Endometrium (tissue), 2 donors: ENCODE results near the gene RBM28.
"Not testable (repeated sequence)": the region's sequence is repeated elsewhere in the genome, so short reads cannot be mapped to it uniquely, and the experiment has no call there.

ENCODE experiments used
- FAIRE-seq: peaks from 2 replicates; lab custom pipeline; 2012; peaks lifted over from hg19 to GRCh38; lab: Jason Lieb, UNC
- donor health status: control.
- donor health status: control.

RBM28 gene

GRCh38 chr7:128350708-128351295, 7.1 kb upstream of the RBM28 start:
- no peak for FAIRE-seq

- no peak for FAIRE-seq
These were observed 5.7 kb upstream of the RBM28 start for GRCh38 chr7:128349466-128349825.

GRCh38 chr7:128347647-128348097, 4.0 kb upstream of the RBM28 start:
- FAIRE-seq = no peak

- FAIRE-seq = no peak
These were observed 695 bp upstream of the RBM28 start for GRCh38 chr7:128344431-128344774.

GRCh38 chr7:128341733-128342132, 2.0 kb downstream of the RBM28 start:
- no peak for FAIRE-seq

DNA sequence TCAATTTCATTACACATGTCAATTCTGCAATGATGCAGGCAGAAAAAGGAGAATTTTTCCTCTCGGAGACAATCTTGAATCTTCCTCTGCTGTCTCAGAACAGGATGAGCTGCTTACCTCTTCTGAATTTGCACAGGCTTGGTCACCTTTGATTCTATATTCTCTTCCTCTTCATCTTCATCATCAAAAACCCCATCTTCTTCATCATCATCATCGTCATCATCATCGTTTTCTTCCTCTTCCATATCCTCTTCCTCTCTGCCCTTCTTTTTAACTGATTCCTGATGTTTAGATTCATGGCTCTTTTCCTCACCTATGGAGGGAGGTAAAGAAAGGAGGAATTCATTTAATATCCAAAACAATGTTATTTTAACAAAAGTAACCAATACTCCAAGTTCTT, 8.0 kb downstream of the RBM28 start:
- no peak for FAIRE-seq

DNA sequence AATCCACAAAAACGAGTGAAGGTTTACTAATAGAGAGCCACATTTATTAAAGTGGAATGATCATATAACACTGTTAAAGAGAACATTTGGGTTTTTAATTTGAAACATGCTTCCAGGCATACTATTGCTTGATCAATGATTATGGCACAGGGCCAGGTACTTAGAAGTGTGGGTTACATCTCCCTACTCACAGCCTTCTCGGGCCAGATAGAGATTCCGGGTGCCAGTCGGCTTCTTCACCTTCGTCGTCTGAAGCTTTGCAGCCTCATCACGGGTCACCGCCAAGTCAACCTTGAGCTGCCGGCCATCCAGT, 19.4 kb downstream of the RBM28 start:
- FAIRE-seq = no peak

DNA sequence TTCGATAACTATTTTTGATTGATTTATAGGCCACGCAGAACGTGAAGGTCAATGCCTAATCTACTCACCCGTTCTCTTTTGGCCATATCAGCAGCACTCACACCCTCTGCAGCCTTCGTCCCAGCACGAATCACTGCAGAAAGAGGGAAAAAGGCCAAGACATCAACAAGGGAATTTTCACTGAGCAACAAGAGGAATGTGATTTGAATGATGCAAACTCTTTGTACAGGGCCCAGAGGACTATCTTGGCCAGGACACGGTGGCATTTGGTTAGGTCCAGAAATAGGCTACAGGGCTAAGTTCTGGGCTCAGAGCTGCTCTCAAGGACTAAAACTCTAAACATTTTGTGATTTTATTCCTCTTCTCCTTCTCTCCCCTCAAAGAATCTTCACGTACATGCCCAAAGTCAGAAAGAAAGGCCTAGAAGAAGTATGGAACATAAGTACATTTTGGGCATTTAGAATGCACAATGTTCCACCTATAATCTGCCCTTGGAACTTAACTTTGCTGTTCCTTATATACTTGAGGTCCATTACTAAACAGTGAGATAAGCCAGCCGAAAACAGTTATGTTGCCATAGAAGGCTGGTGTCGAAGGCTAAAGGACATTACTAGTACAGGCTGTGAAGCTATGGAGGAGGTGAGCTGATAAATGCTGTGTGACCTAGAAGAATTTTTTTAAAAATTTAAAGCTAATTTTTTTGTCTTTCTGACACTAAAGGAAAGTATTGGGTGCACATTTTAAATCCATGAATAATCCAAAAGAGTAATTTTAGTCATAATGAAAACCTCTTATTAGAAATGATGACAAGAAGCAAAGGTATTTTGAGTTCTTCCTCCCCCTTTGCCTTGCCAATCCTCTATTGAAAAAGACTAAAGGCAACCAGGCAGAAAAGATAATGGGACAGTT, 20.0 kb downstream of the RBM28 start:
- no peak for FAIRE-seq

DNA sequence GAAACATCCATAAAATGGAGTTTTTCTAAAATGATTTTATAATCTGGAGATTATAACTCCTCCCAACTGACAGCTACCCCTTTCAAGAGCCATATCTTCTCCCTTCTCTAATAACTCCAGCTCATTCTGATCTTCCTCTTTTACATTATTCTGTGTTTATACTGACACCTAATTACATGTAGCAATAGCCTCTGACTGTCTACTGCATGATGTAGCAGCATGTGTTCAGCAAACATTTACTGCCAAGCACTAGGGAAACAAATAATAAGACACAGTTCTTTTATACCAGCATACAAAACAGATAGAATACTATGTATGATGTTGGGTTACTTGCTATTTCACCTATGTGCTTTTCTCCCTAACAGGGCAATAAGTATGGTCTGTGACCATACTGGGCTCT, 20.7 kb downstream of the RBM28 start:
- FAIRE-seq = no peak

GRCh38 chr7:128322040-128322643, 21.6 kb downstream of the RBM28 start:
- no peak for FAIRE-seq

- no peak for FAIRE-seq
These were observed 22.7 kb downstream of the RBM28 start for GRCh38 chr7:128321044-128321422.

GRCh38 chr7:128318691-128319090, 25.0 kb downstream of the RBM28 start:
- no peak for FAIRE-seq

DNA sequence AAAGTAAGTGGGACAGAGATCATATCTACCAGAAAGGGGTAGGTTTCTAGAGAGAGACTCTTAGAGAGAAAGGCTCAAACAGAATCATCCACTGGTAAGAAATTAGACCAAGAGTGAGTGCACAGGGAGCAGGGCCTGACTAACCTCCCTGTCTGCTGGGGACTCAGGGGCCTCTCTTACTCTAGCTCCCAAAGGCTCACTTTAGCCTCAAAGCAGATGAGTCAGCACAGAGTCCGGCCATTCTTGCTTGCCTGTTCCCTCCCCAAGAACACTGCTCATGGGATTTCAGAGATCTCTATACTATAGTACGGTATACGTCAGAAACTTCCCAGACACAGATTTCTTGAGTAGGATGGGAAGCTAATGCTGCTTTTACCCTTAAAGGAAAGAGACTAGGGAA, 32.7 kb downstream of the RBM28 start:
- no peak for FAIRE-seq

DNA sequence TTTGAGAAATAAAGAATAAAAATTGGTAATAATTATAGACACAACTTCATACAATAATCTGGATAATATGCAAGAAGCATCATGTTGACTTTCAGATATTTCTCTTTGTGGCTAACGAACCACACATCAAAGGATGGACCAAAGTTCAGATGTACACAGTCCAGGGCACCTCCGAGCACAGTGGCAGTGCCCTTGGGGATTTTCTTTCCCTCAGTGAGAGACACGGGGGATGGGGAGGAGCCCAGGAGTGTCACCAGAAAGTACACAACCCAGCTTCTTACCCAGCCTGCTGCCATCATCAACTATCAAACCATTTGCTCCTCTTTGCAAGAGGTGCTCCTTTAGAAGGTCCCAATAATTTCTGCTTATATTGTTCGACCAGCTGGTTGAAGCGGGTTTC, 33.2 kb downstream of the RBM28 start:
- no peak for FAIRE-seq

- FAIRE-seq = no peak
These were observed 33.7 kb downstream of the RBM28 start for GRCh38 chr7:128309976-128310375.

DNA sequence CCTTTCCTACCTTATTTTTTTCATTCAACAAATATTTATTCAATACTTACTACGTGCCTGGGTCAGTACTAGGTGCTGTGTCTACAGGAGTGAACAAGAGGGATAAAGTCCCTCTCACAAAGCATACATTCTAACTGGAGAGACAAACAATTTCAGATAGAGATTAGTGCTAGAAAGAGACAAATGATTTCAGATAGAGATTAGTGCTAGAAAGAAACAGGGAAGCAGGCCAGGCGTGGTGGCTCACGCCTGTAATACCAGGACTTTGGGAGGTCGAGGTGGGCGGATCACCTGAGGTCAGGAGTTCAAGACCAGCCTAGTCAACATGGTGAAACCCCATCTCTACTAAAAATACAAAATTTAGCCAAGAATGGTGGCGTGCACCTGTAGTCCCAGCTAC, 34.6 kb downstream of the RBM28 start:
- FAIRE-seq = no peak

- FAIRE-seq = no peak
These were observed 36.6 kb downstream of the RBM28 start for GRCh38 chr7:128307061-128307460.

GRCh38 chr7:128304212-128304611, 39.5 kb downstream of the RBM28 start:
- FAIRE-seq = no peak

- FAIRE-seq = no peak
These were observed 40.1 kb downstream of the RBM28 start for GRCh38 chr7:128303643-128304042.

DNA sequence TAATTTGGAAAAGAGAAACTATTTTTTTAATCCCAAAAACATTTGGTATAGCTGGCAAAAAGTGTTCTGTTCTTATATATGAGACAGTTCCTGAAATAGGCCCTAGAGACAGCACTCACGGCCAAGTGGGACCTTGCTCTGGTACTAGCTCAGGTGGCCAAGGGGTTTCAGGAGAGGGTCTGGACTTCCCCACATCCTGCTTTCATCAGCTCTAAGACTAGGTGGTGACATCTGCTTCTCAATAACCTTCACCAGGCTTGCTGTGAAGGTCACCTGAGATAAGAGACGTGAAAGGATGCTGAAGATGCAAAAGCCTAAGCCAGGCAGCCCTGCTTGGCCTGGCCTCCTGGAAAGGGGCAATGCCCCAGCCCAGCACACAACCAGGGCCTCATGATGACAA, 40.6 kb downstream of the RBM28 start:
- no peak for FAIRE-seq

GRCh38 chr7:128302139-128302538, 41.6 kb downstream of the RBM28 start:
- FAIRE-seq = no peak

DNA sequence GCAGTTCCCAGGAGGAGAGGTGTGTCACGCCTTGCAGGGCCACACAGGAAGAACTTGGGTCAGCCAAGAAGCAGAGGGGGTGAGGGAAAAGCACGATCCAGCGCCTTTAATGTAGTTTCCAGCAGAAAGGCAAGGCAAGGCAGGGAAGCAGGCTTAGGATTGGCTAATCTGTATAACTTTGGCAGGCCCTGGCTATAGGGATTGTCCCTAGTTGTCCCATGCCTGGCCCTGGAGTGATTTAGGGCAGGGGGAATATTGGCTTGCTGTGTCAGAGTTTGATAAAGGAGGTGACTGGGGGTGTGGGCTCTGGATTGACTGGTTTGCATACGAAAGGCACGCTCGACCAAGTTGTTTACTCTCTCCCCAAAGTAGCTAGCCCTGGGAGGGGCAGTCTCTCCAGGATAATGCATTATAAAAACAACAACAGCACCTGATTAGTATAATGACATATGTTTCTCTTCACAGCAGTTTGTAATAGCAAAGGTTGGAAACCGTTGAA, 44.5 kb downstream of the RBM28 start:
- FAIRE-seq = no peak

DNA sequence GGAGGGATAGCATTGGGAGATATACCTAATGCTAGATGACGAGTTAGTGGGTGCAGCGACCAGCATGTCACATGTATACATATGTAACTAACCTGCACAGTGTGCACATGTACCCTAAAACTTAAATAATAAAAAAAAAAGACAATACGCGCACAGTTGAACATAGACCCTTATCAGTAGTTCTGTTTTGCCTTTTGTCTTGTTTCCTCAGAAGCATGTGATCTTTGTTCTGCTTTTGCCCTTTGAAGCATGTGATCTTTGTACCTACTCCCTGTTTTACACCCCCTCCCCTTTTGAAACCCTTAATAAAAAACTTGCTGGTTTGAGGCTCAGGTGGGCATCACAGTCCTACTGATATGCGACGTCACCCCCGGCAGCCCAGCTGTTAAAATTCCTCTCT, 45.7 kb downstream of the RBM28 start:
- not testable (repeated sequence) for FAIRE-seq

DNA sequence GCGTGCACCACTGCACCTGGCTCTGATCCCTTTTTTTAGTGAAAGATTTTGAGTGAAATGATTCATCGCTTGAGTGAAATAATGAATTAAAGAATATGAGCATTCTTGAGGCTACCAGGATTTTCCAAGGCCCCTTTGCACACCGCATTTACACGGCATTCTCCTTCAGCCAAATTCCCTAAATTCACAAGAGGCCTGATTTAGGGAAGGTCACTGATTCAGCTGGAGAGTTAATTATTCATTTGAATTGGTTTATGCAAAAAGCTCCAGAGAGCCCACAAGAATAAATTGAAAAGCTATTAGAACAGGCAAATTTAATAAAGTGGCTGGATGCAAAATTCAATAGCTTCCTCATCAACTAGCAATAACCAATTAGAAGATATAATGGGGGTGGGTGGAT, 56.2 kb downstream of the RBM28 start:
- no peak for FAIRE-seq
